ENCODE results near the gene RAVER2. TPM values are rescaled to one million over a fixed set of nuclear protein-coding genes. Genes with fewer than 3 reads are reported as not detected.

Gene RAVER2
- total and polyA plus RNA-seq, 2 experiments from 2014 or later: 7.8 to 24.6 TPM

DNA sequence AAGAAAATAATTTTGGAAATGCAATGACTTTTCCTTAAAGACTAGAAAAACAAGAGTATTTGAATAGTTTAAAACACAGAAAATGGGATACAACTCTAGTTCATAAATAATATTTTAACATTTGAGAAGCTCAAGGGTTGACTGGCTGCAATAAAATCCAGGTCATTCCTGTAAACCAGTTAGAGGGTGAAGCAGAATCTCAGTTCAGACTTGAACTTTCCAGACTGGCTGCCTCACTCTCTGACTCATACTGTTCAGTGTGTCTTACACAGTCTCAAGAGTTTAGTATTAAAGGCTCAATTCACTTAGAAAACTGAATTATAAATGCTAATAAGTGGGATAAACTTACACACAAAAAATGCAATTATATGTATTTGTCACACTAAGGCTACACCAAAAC, 89.9 kb downstream of the RAVER2 start (continued):
- TF ChIP-seq, protein P1, sequence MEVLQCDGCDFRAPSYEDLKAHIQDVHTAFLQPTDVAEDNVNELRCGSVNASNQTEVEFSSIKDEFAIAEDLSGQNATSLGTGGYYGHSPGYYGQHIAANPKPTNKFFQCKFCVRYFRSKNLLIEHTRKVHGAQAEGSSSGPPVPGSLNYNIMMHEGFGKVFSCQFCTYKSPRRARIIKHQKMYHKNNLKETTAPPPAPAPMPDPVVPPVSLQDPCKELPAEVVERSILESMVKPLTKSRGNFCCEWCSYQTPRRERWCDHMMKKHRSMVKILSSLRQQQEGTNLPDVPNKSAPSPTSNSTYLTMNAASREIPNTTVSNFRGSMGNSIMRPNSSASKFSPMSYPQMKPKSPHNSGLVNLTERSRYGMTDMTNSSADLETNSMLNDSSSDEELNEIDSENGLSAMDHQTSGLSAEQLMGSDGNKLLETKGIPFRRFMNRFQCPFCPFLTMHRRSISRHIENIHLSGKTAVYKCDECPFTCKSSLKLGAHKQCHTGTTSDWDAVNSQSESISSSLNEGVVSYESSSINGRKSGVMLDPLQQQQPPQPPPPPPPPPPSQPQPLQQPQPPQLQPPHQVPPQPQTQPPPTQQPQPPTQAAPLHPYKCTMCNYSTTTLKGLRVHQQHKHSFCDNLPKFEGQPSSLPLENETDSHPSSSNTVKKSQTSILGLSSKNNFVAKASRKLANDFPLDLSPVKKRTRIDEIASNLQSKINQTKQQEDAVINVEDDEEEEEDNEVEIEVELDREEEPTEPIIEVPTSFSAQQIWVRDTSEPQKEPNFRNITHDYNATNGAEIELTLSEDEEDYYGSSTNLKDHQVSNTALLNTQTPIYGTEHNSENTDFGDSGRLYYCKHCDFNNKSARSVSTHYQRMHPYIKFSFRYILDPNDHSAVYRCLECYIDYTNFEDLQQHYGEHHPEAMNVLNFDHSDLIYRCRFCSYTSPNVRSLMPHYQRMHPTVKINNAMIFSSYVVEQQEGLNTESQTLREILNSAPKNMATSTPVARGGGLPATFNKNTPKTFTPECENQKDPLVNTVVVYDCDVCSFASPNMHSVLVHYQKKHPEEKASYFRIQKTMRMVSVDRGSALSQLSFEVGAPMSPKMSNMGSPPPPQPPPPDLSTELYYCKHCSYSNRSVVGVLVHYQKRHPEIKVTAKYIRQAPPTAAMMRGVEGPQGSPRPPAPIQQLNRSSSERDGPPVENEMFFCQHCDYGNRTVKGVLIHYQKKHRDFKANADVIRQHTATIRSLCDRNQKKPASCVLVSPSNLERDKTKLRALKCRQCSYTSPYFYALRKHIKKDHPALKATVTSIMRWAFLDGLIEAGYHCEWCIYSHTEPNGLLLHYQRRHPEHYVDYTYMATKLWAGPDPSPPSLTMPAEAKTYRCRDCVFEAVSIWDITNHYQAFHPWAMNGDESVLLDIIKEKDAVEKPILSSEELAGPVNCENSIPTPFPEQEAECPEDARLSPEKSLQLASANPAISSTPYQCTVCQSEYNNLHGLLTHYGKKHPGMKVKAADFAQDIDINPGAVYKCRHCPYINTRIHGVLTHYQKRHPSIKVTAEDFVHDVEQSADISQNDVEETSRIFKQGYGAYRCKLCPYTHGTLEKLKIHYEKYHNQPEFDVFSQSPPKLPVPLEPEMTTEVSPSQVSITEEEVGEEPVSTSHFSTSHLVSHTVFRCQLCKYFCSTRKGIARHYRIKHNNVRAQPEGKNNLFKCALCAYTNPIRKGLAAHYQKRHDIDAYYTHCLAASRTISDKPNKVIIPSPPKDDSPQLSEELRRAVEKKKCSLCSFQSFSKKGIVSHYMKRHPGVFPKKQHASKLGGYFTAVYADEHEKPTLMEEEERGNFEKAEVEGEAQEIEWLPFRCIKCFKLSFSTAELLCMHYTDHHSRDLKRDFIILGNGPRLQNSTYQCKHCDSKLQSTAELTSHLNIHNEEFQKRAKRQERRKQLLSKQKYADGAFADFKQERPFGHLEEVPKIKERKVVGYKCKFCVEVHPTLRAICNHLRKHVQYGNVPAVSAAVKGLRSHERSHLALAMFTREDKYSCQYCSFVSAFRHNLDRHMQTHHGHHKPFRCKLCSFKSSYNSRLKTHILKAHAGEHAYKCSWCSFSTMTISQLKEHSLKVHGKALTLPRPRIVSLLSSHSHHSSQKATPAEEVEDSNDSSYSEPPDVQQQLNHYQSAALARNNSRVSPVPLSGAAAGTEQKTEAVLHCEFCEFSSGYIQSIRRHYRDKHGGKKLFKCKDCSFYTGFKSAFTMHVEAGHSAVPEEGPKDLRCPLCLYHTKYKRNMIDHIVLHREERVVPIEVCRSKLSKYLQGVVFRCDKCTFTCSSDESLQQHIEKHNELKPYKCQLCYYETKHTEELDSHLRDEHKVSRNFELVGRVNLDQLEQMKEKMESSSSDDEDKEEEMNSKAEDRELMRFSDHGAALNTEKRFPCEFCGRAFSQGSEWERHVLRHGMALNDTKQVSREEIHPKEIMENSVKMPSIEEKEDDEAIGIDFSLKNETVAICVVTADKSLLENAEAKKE (CRISPR knock-in tag; IDR thresholded peaks at IDR 0.05): no peak
- TF ChIP-seq EZH2phosphoT487 (IDR thresholded peaks at IDR 0.05; ENCODE audit: unreplicated experiment): no peak
- TF ChIP-seq JUNB (IDR thresholded peaks at IDR 0.05; ENCODE audit: unreplicated experiment): no peak
- no peak for TF ChIP-seq NANOG (IDR thresholded peaks at IDR 0.05; ENCODE audit: borderline replicate concordance)

DNA sequence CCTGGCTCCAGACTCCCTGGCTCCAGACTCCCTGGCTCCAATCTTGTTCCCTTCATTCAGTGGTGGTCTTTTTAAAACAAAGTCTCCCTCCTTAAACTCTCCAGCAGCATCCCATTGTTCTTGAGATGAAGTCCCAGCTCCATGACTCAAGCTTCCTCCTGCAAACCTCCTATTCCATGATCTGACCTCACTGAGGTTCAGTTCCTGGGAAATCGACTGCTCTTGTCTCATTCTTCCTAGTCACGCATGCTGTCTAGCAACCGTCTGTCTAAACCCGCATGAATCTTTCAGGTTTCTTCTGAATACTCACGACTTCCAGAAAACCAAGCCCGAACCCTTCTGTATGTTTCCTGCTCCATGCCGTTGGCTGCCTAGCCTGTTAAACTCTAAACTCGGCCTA, 91.9 kb downstream of the RAVER2 start:
- H3F3A ChIP-seq (replicated peaks; ENCODE audit: low read depth): no peaks in the 10 kb centered on the region
- ATAC-seq (no peak), DNase-seq (ENCODE audit: low spot score) (no peak)
- H3K27me3 ChIP-seq (ENCODE audit: insufficient read depth): no peaks in the 10 kb centered on the region
- no peak overlapping the region for H3K4me2 ChIP-seq
- H3K9me3 Mint-ChIP-seq: no peaks in the 10 kb centered on the region
- H2AFZ ChIP-seq: no peak overlapping the region
- no peak overlapping the region for H3K4me3 ChIP-seq
- H3K36me3 Mint-ChIP-seq (ENCODE audit: low read depth): peaks cover 15% of the 10 kb centered on the region
- no peak overlapping the region for H3K4me3 Mint-ChIP-seq
- H3K27me3 Mint-ChIP-seq (ENCODE audit: insufficient read depth, low read depth, poor library complexity): no peaks in the 10 kb centered on the region
- no peak for TF ChIP-seq ZNF331 (CRISPR knock-in tag; IDR thresholded peaks at IDR 0.05; ENCODE audit: low read depth)
- TF ChIP-seq CREB1 (CRISPR knock-in tag; IDR thresholded peaks at IDR 0.05; ENCODE audit: low read depth): no peak
- TF ChIP-seq ZNF114 (CRISPR knock-in tag; IDR thresholded peaks at IDR 0.05): no peak
- peaks cover 8% of the 10 kb centered on the region; the same call in 2 of the 3 replicates for H3K4me1 Mint-ChIP-seq
- H3K9me2 ChIP-seq (ENCODE audit: insufficient read depth): no peaks in the 10 kb centered on the region
- no peaks in the 10 kb centered on the region for H4K20me1 ChIP-seq (replicated peaks; ENCODE audit: insufficient read depth)
- H3K36me3 ChIP-seq (ENCODE audit: insufficient read depth): no peaks in the 10 kb centered on the region; the same call in none of the 2 replicates
- H3K79me2 ChIP-seq (replicated peaks; ENCODE audit: insufficient read depth): no peaks in the 10 kb centered on the region
- H3K27ac Mint-ChIP-seq: no peak overlapping the region
- H3K27ac ChIP-seq (ENCODE audit: low read depth): no peak overlapping the region
- no peaks in the 10 kb centered on the region for H3K4me1 ChIP-seq (ENCODE audit: insufficient read depth)

Measured in GM23338 (cell line).